T-helper 17 cell (primary cell): ENCODE data around the gene CDH4. TPM values are rescaled to one million over a fixed set of nuclear protein-coding genes. Genes with fewer than 3 reads are reported as not detected.

ENCODE experiments used
- ATAC-seq: fragments of 150-1000 bp; cut with Tn5 transposase; 2 replicates; pipeline ENCODE4 v1.10.0; 2021; ENCODE audit warnings: mild to moderate bottlenecking, moderate library complexity
- DNase-seq, 3 donors: peaks; one replicate each; pipeline versions ENCODE4 v3.0.0 to v3.0.0-alpha.2; 2020 to 2021
- H3K9me3 ChIP-seq: one replicate; pipeline ENCODE4 v1.7.0; 2013; ENCODE audit warnings: low read length, mild to moderate bottlenecking; ENCODE audit not compliant: control insufficient read depth, poor library complexity, severe bottlenecking
- H3K27ac Mint-ChIP-seq: one replicate; pipeline ENCODE4 v1.8.0; 2022; ENCODE audit warnings: mild to moderate bottlenecking, moderate library complexity, mixed read lengths
- H3K27me3 Mint-ChIP-seq: one replicate; pipeline ENCODE4 v1.8.0; 2022; ENCODE audit warnings: mixed read lengths
- H3K36me3 Mint-ChIP-seq: one replicate; pipeline ENCODE4 v1.8.0; 2022; ENCODE audit warnings: low read depth, mixed read lengths
- H3K4me1 Mint-ChIP-seq: one replicate; pipeline ENCODE4 v1.8.0; 2022; ENCODE audit warnings: mild to moderate bottlenecking, mixed read lengths
- H3K4me3 Mint-ChIP-seq: one replicate; pipeline ENCODE4 v1.8.0; 2022; ENCODE audit warnings: mild to moderate bottlenecking, moderate library complexity, mixed read lengths
- total RNA-seq, 4 donors: library from RNA in 2 of 4; stranded (reverse) in 2 of 4; gene quantifications; one replicate each; pipeline ENCODE4 v1.2.3 and lab custom pipeline; 2022 to 2026

Gene CDH4
- under 1 TPM; 0.55 to 0.67 TPM for total RNA-seq
- 0 to 3.8 reads per million in 2 donors for total RNA-seq (lab: John Stamatoyannopoulos, UW)

- Mint-ChIP-seq H3K27ac (no peak within 1 kb of the TSS), H3K4me1 (peaks cover 6% of the 10 kb centered on the region), H3K36me3 (peaks cover 3% of the 10 kb centered on the region), H3K27me3 (peaks cover 73% of the 10 kb centered on the region), H3K4me3 (peak within 1 kb of the TSS; percentile 76)
- no peak for ATAC-seq
- DNase-seq, result no peak
- H3K9me3 ChIP-seq, result no peaks in the 10 kb centered on the region
Measured at GRCh38 chr20:61251529-61252393, at the start of gene CDH4. Gene CDH4, plus strand, starts transcription at chr20:61252261.

DNA sequence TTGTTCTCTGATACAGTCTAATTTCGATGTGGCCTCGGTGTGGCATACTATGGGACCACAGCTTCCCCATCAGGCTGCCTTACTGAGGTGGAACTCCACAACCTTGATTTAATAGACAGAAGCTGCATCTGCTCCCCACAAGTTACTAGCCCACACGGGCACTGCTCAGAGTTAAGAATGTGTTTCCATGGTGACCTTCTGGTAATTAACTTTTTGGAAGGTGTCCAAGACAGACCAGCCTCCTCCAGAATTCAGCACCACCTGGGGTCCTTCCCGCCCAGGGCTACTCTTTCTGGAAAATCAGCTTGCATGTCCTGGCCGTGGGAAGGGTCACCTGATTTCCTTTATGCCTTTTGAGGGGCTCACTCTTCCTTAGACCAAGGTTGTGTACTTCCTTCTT lies 48.7 kb upstream of the CDH4 start:
- no peak overlapping the region for H3K4me3 Mint-ChIP-seq
- no peak for ATAC-seq
- no peaks in the 10 kb centered on the region for H3K4me1 Mint-ChIP-seq
- peaks cover 8% of the 10 kb centered on the region for H3K27me3 Mint-ChIP-seq
- no peaks in the 10 kb centered on the region for H3K36me3 Mint-ChIP-seq
- H3K9me3 ChIP-seq, result no peaks in the 10 kb centered on the region
- no peak overlapping the region for H3K27ac Mint-ChIP-seq
- no peak for DNase-seq

- no peak for ATAC-seq
Measured at GRCh38 chr20:61204206-61204605, 47.9 kb upstream of the CDH4 start.

GRCh38 chr20:61205769-61206168 lies 46.3 kb upstream of the CDH4 start:
- H3K9me3 ChIP-seq, result no peaks in the 10 kb centered on the region
- Mint-ChIP-seq H3K27ac (no peak overlapping the region), H3K4me3 (no peak overlapping the region), H3K4me1 (no peaks in the 10 kb centered on the region), H3K27me3 (peaks cover 10% of the 10 kb centered on the region), H3K36me3 (no peaks in the 10 kb centered on the region)
- no peak for ATAC-seq
- DNase-seq, result no peak

More at GRCh38 chr20:61204206-61204605, 47.9 kb upstream of the CDH4 start:
- no peaks in the 10 kb centered on the region for H3K9me3 ChIP-seq
- H3K4me3 Mint-ChIP-seq, result peak overlapping the region; percentile 28
- H3K36me3 Mint-ChIP-seq, result no peaks in the 10 kb centered on the region
- no peak for DNase-seq
- H3K27ac Mint-ChIP-seq, result no peak overlapping the region
- no peaks in the 10 kb centered on the region for H3K4me1 Mint-ChIP-seq
- H3K27me3 Mint-ChIP-seq, result peaks cover 8% of the 10 kb centered on the region

GRCh38 chr20:61210862-61211261 lies 41.2 kb upstream of the CDH4 start:
- no peak for DNase-seq
- no peak for ATAC-seq
- Mint-ChIP-seq H3K4me3 (no peak overlapping the region), H3K4me1 (no peaks in the 10 kb centered on the region), H3K27me3 (peaks cover 21% of the 10 kb centered on the region), H3K36me3 (no peaks in the 10 kb centered on the region), H3K27ac (no peak overlapping the region)
- no peaks in the 10 kb centered on the region for H3K9me3 ChIP-seq

- peaks cover 6% of the 10 kb centered on the region for H3K27me3 Mint-ChIP-seq
- no peaks in the 10 kb centered on the region for H3K4me1 Mint-ChIP-seq
- no peak overlapping the region for H3K27ac Mint-ChIP-seq
- DNase-seq (no peak), ATAC-seq (no peak)
- no peaks in the 10 kb centered on the region for H3K9me3 ChIP-seq
- no peak overlapping the region for H3K4me3 Mint-ChIP-seq
- H3K36me3 Mint-ChIP-seq, result no peaks in the 10 kb centered on the region
Measured at GRCh38 chr20:61217848-61218247, 34.2 kb upstream of the CDH4 start.

GRCh38 chr20:61219021-61219431 lies 33.0 kb upstream of the CDH4 start:
- Mint-ChIP-seq H3K27ac (no peak overlapping the region), H3K27me3 (peaks cover 17% of the 10 kb centered on the region), H3K4me1 (no peaks in the 10 kb centered on the region), H3K36me3 (no peaks in the 10 kb centered on the region), H3K4me3 (no peak overlapping the region)
- H3K9me3 ChIP-seq, result no peaks in the 10 kb centered on the region
- ATAC-seq (no peak), DNase-seq (no peak)

DNA sequence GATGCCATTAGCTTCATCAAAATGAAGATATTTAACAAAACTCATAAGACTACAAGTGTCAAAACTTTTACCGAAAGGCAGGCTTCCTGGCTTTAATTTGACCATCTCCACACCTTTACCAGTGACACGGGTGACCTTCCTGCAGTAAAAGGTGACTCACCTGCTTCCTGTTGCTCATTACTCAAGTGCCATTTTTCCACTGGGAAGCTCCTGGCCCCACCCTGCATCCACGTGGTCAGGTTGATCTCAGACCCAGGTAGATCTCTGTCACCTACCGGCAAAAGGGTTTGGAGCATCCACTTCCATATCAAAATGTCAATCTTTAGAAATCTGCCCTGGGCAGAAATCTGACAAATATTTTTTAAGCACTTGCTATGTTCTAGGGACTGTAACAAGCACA lies 31.9 kb upstream of the CDH4 start:
- Mint-ChIP-seq H3K27ac (no peak overlapping the region), H3K27me3 (peaks cover 28% of the 10 kb centered on the region), H3K36me3 (no peaks in the 10 kb centered on the region), H3K4me1 (no peaks in the 10 kb centered on the region), H3K4me3 (no peak overlapping the region)
- H3K9me3 ChIP-seq, result no peaks in the 10 kb centered on the region
- DNase-seq, result no peak
- ATAC-seq, result no peak

DNA sequence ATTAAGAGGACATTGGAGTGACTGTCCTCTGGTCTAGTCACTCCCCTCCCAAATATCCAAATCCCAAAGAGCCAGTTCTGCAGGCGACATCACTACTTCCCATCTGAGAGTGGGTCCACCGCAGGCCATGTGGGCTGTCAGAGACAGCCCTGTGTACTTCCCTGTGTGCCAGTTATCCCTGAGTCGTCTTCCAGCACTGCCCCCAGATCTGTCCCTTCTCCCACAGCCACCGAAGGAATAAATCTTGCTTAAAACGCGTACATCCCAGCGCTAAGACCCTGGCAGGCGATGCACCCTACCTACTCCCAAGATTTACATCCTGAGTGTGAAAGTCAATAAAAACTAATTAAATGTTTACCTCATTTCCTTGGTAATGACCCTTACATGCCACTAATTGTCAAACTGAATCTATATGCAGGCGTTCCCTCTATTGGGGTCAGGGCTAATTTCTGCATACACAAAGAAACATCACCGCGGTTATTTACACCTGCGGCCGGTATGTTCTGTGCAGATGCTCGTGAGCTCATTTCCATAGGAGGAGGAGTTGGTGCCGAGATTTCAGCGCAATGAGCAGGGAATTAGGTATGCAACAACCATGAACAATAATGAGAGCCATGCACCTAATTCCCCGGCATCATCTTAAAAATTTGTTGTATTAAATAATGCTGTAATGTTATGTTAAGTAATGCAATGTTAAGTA lies 31.3 kb upstream of the CDH4 start:
- H3K27ac Mint-ChIP-seq, result no peak overlapping the region
- peaks cover 29% of the 10 kb centered on the region for H3K27me3 Mint-ChIP-seq
- ATAC-seq, result no peak
- H3K9me3 ChIP-seq, result no peaks in the 10 kb centered on the region
- H3K4me3 Mint-ChIP-seq, result no peak overlapping the region
- no peak for DNase-seq
- no peaks in the 10 kb centered on the region for H3K36me3 Mint-ChIP-seq
- no peaks in the 10 kb centered on the region for H3K4me1 Mint-ChIP-seq

- H3K27me3 Mint-ChIP-seq, result peaks cover 35% of the 10 kb centered on the region
- no peak overlapping the region for H3K4me3 Mint-ChIP-seq
- H3K27ac Mint-ChIP-seq, result no peak overlapping the region
Measured at GRCh38 chr20:61222699-61223098, 29.4 kb upstream of the CDH4 start.

GRCh38 chr20:61223121-61223520 lies 28.9 kb upstream of the CDH4 start:
- DNase-seq, result no peak
- no peaks in the 10 kb centered on the region for H3K9me3 ChIP-seq
- Mint-ChIP-seq H3K4me3 (no peak overlapping the region), H3K4me1 (no peaks in the 10 kb centered on the region), H3K27me3 (peaks cover 37% of the 10 kb centered on the region), H3K27ac (no peak overlapping the region), H3K36me3 (no peaks in the 10 kb centered on the region)
- ATAC-seq, result no peak

More at GRCh38 chr20:61222699-61223098, 29.4 kb upstream of the CDH4 start:
- no peak for ATAC-seq
- H3K9me3 ChIP-seq, result no peaks in the 10 kb centered on the region
- H3K36me3 Mint-ChIP-seq, result no peaks in the 10 kb centered on the region
- DNase-seq, result no peak
- no peaks in the 10 kb centered on the region for H3K4me1 Mint-ChIP-seq

DNA sequence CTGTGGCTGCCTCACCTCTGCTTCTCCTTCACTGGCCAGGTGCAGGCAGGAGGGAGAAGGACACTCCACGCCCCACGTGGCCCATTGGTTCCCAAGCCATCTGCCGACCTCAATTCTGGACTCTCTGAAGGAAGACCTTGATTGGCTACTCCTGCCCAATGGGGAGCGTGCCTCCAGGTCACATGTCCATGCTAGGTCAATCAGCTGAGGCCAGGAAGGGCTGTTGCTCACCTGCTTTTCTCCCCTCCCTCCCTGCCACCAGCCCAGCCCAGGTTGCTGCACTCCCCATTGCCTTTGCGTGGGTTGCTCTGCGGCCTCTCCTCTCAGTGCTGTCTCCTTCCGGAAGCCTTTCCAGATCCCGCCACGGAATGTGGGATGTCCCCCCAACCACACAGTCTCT lies 21.9 kb upstream of the CDH4 start:
- H3K4me3 Mint-ChIP-seq, result no peak overlapping the region
- H3K36me3 Mint-ChIP-seq, result no peaks in the 10 kb centered on the region
- H3K27me3 Mint-ChIP-seq, result peaks cover 26% of the 10 kb centered on the region

GRCh38 chr20:61233590-61233989 lies 18.5 kb upstream of the CDH4 start:
- H3K9me3 ChIP-seq, result no peaks in the 10 kb centered on the region
- Mint-ChIP-seq H3K4me3 (no peak overlapping the region), H3K27ac (no peak overlapping the region), H3K4me1 (peaks cover 3% of the 10 kb centered on the region), H3K36me3 (no peaks in the 10 kb centered on the region), H3K27me3 (peaks cover 15% of the 10 kb centered on the region)
- ATAC-seq (no peak), DNase-seq (no peak)

More for the DNA sequence above, 21.9 kb upstream of the CDH4 start:
- no peak for ATAC-seq
- peaks cover 3% of the 10 kb centered on the region for H3K4me1 Mint-ChIP-seq
- H3K9me3 ChIP-seq, result no peaks in the 10 kb centered on the region
- DNase-seq, result no peak
- no peak overlapping the region for H3K27ac Mint-ChIP-seq
